GM21786 (cell line): ENCODE data around the gene TGM4.
A peak's percentile ranks its signal among the peaks of the same experiment; 100 is the strongest.
"Not testable (repeated sequence)": the region's sequence is repeated elsewhere in the genome, so short reads cannot be mapped to it uniquely, and the experiment has no call there.

ENCODE experiments used
- ATAC-seq: cut with Tn5 transposase; IDR thresholded peaks from one replicate; pipeline ENCODE4 v1.9.1; 2021; ENCODE audit not compliant: unreplicated experiment

Gene TGM4

GRCh38 chr3:44874308-44874707 is at the start of gene TGM4:
Gene TGM4, plus strand, starts transcription at chr3:44874608. Its CDS starts 71 bp downstream, at chr3:44874679.
- ATAC-seq = no peak

GRCh38 chr3:44825264-44825925 is 49.0 kb upstream of the TGM4 start:
- ATAC-seq = no peak

- ATAC-seq = no peak
These were observed 47.2 kb upstream of the TGM4 start for GRCh38 chr3:44827196-44827595.

- ATAC-seq = no peak
These were observed 43.2 kb upstream of the TGM4 start for GRCh38 chr3:44831232-44831631.

GRCh38 chr3:44832032-44832431 is 42.4 kb upstream of the TGM4 start:
- no peak for ATAC-seq

GRCh38 chr3:44832965-44833364 is 41.4 kb upstream of the TGM4 start:
- no peak for ATAC-seq

GRCh38 chr3:44833394-44833793 is 41.0 kb upstream of the TGM4 start:
- ATAC-seq = no peak

- ATAC-seq = no peak
These were observed 38.7 kb upstream of the TGM4 start for GRCh38 chr3:44835684-44836083.

GRCh38 chr3:44842376-44842775 is 32.0 kb upstream of the TGM4 start:
- ATAC-seq = no peak

GRCh38 chr3:44845528-44846520 is 28.6 kb upstream of the TGM4 start:
- ATAC-seq = no peak

GRCh38 chr3:44848634-44849033 is 25.8 kb upstream of the TGM4 start:
- ATAC-seq = no peak

- ATAC-seq = not testable (repeated sequence)
These were observed 17.7 kb upstream of the TGM4 start for GRCh38 chr3:44856663-44857062.

- ATAC-seq = no peak
These were observed 14.3 kb upstream of the TGM4 start for GRCh38 chr3:44860117-44860516.

- peak; percentile 91 for ATAC-seq
These were observed 12.8 kb upstream of the TGM4 start, which contains the start of gene TMEM42 for GRCh38 chr3:44861412-44862225. Gene TMEM42, plus strand, starts transcription at chr3:44861912. Its CDS starts 13 bp downstream, at chr3:44861925.

- ATAC-seq = peak; percentile 25
These were observed 12.2 kb upstream of the TGM4 start for GRCh38 chr3:44862226-44862637.

- ATAC-seq = no peak
These were observed 9.0 kb upstream of the TGM4 start for GRCh38 chr3:44865272-44866035.

- no peak for ATAC-seq
These were observed 6.8 kb upstream of the TGM4 start for GRCh38 chr3:44867421-44868111.

GRCh38 chr3:44870375-44871061 is 3.9 kb upstream of the TGM4 start:
- ATAC-seq = no peak

- no peak for ATAC-seq
These were observed 1.2 kb downstream of the TGM4 start for GRCh38 chr3:44875596-44875995.
